Panc1 (cell line): ENCODE results near the gene TRAPPC6A.
"Not testable (repeated sequence)": the region's sequence is repeated elsewhere in the genome, so short reads cannot be mapped to it uniquely, and the experiment has no call there.

Experiments used
- POLR2AphosphoS5 ChIP-seq: IDR thresholded peaks from 2 replicates; pipeline ENCODE4 v1.6.1; 2012; ENCODE audit warnings: mild to moderate bottlenecking, low read depth, low read length, moderate library complexity
- TCF7L2 ChIP-seq: IDR thresholded peaks from 2 replicates; pipeline ENCODE4 v1.6.1; 2011; ENCODE audit warnings: mild to moderate bottlenecking, low read depth, low read length, inconsistent platforms
- TF ChIP-seq, protein P1 (sequence below): fragments of 450-650 bp; IDR thresholded peaks from 2 replicates; pipeline ENCODE4 v1.5.1; 2017; ENCODE audit warnings: mild to moderate bottlenecking
- TF ChIP-seq, protein P2 (sequence below), 2 experiments: IDR thresholded peaks; 2 replicates each; pipeline ENCODE4 v1.6.1; 2011 to 2012; ENCODE audit warnings: low read depth in 2 of 2, control low read depth in 1 of 2, low read length in 1 of 2, mild to moderate bottlenecking in 1 of 2, moderate library complexity in 1 of 2; ENCODE audit not compliant: insufficient read depth in 1 of 2

DNA sequence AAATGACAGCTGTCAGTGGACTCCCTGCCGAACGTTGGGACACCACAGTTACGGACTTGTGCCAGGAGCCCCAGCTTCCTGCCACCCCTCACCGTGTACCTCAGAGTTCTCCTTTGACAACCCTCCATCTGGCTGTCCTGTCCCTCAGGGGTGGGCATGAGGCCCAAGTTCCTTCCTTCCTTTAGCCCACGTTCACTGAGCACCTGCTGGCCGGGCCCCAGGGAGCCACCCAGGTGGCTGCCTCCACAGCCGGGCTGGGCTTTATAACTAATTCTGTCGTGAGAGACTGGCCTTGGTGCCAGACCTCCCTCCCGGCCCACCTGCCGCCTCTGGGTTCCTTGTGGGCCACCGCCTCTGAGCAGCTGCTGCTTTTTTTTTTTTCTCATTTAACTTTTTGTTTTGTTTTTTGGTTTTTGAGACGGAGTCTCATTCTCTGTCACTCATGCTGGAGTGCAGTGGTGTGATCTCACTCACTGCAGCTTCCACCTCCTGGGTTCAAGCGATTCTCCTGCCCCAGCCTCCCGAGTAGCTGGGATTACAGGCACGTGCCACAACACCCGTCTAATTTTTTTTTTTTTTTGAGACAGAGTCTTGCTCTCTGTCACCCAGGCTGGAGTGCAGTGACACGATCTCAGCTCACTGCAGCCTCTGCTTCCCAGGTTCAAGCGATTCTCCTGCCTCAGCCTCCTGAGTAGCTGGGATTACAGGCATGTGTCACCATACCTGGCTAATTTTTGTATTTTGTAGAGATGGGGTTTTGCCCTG, 59.3 kb downstream of the TRAPPC6A start:
- TF ChIP-seq, protein P1, sequence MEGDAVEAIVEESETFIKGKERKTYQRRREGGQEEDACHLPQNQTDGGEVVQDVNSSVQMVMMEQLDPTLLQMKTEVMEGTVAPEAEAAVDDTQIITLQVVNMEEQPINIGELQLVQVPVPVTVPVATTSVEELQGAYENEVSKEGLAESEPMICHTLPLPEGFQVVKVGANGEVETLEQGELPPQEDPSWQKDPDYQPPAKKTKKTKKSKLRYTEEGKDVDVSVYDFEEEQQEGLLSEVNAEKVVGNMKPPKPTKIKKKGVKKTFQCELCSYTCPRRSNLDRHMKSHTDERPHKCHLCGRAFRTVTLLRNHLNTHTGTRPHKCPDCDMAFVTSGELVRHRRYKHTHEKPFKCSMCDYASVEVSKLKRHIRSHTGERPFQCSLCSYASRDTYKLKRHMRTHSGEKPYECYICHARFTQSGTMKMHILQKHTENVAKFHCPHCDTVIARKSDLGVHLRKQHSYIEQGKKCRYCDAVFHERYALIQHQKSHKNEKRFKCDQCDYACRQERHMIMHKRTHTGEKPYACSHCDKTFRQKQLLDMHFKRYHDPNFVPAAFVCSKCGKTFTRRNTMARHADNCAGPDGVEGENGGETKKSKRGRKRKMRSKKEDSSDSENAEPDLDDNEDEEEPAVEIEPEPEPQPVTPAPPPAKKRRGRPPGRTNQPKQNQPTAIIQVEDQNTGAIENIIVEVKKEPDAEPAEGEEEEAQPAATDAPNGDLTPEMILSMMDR: not testable (repeated sequence)
- not testable (repeated sequence) for TF ChIP-seq POLR2AphosphoS5, TCF7L2
- TF ChIP-seq, protein P2, sequence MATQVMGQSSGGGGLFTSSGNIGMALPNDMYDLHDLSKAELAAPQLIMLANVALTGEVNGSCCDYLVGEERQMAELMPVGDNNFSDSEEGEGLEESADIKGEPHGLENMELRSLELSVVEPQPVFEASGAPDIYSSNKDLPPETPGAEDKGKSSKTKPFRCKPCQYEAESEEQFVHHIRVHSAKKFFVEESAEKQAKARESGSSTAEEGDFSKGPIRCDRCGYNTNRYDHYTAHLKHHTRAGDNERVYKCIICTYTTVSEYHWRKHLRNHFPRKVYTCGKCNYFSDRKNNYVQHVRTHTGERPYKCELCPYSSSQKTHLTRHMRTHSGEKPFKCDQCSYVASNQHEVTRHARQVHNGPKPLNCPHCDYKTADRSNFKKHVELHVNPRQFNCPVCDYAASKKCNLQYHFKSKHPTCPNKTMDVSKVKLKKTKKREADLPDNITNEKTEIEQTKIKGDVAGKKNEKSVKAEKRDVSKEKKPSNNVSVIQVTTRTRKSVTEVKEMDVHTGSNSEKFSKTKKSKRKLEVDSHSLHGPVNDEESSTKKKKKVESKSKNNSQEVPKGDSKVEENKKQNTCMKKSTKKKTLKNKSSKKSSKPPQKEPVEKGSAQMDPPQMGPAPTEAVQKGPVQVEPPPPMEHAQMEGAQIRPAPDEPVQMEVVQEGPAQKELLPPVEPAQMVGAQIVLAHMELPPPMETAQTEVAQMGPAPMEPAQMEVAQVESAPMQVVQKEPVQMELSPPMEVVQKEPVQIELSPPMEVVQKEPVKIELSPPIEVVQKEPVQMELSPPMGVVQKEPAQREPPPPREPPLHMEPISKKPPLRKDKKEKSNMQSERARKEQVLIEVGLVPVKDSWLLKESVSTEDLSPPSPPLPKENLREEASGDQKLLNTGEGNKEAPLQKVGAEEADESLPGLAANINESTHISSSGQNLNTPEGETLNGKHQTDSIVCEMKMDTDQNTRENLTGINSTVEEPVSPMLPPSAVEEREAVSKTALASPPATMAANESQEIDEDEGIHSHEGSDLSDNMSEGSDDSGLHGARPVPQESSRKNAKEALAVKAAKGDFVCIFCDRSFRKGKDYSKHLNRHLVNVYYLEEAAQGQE (IDR thresholded peaks at IDR 0.05; ENCODE audit: insufficient read depth in 1 of 2, low read depth in 2 of 2, low read length in 1 of 2): not testable (repeated sequence)
